Mesodermal cell (in vitro differentiated cells): Measurements from ENCODE around the gene ZFR.
A peak's percentile ranks its signal among the peaks of the same experiment; 100 is the strongest.
"Not testable (repeated sequence)": the region's sequence is repeated elsewhere in the genome, so short reads cannot be mapped to it uniquely, and the experiment has no call there.

ENCODE experiments used
- H3K27ac ChIP-seq: 2 replicates; pipeline ENCODE4 v1.7.0; 2013; ENCODE audit warnings: mild to moderate bottlenecking, low read depth, low read length, moderate library complexity; ENCODE audit not compliant: severe bottlenecking
- H3K36me3 ChIP-seq: 2 replicates; pipeline ENCODE4 v1.7.1; 2013; ENCODE audit warnings: mild to moderate bottlenecking, low read length, moderate library complexity; ENCODE audit not compliant: control insufficient read depth, insufficient read depth
- H3K4me1 ChIP-seq: one replicate; pipeline ENCODE4 v1.7.1; 2013; ENCODE audit warnings: mild to moderate bottlenecking, low read length; ENCODE audit not compliant: insufficient read depth, control insufficient read depth, poor library complexity, severe bottlenecking
- H3K4me3 ChIP-seq: 2 replicates; pipeline ENCODE4 v1.7.0; 2013; ENCODE audit warnings: low read length, control low read depth, mild to moderate bottlenecking; ENCODE audit not compliant: insufficient read depth, poor library complexity, severe bottlenecking; ENCODE audit errors: extremely low read depth
- H3K9me3 ChIP-seq: 2 replicates; pipeline ENCODE4 v1.7.1; 2013; ENCODE audit warnings: mild to moderate bottlenecking, low read length, moderate library complexity; ENCODE audit not compliant: control insufficient read depth
- WGBS, 2 experiments: methylation state at CpG; one replicate each; pipeline ENCODE4 v1.1.5; 2013; ENCODE audit warnings: missing lambda C conversion rate in 2 of 2; ENCODE audit not compliant: insufficient coverage in 2 of 2; 5-methylcytosine and 5-hydroxymethylcytosine counted together

Gene ZFR

GRCh38 chr5:32321787-32322186 is 122.8 kb downstream of the ZFR start:
- not testable (repeated sequence) for H3K36me3 ChIP-seq, H3K27ac ChIP-seq, H3K4me1 ChIP-seq, H3K4me3 ChIP-seq, H3K9me3 ChIP-seq
- 92% methylated on average over 2 of the region's 2 CpGs; no CpG with 5 or more reads in 1 of the 2 experiments for WGBS, 2 experiments

DNA sequence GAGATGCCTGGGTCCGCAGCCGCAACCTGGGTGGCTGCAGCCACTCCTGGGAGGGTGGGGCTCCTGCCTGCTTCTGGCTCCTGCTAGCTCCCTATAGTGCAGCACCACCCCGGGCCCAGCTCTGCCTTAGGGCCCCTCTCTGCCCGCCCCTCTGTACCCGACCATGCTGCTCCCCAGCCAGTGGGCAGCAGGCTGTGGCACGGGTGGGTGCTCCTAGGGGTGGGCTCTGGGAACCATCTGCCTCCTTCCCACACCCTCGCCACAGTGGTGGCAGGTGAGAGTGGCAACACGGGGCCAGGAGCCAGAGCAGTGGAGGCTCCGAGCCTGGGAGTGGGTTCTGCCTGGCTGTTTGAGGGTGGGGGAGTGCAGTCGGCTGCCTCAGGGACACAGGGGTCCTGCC is 124.0 kb downstream of the ZFR start:
- H3K9me3 ChIP-seq, result no peaks in the 10 kb centered on the region
- H3K36me3 ChIP-seq, result no peaks in the 10 kb centered on the region
- no peaks in the 10 kb centered on the region for H3K4me1 ChIP-seq
- H3K27ac ChIP-seq, result no peak overlapping the region
- no peak overlapping the region for H3K4me3 ChIP-seq
- 91 to 100% methylated on average over 2 to 5 of the region's 10 CpGs for WGBS, 2 experiments

DNA sequence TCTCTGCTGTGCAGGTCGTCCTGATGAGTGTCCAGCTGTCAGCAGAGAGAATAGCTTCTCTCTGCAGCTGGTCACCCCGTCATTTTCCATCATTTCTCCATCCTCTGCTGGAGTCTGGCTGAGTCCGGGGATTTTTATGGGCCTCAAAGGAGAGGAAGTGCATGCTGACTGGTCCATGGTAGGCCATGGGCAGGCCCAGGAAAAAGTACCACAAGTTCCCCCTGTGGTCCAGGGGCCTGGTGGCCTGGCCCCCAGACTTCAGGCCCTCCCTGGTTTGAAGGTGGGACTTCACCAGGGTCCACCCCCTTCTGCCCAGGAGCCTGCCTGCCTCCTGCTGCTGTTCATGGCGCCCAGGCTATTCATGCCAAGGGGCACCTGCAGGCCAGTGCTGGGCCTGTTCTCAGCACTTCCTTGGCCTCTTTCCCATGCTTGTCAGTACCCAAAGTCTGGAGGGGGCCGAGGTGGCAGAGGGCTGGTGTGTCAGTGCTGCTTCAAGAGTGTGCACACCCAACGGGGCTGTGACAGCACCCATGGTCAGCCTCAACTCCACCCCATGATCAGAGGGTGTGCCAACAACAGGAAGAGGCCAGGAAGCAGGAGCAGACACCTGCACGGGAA is 124.5 kb downstream of the ZFR start:
- Histone ChIP-seq H3K4me3 (no peak overlapping the region), H3K9me3 (no peaks in the 10 kb centered on the region), H3K4me1 (no peaks in the 10 kb centered on the region), H3K36me3 (no peaks in the 10 kb centered on the region), H3K27ac (no peak overlapping the region)
- WGBS, 2 experiments, result 87 to 95% methylated on average over 5 to 6 of the region's 7 CpGs

GRCh38 chr5:32319392-32319791 is 125.1 kb downstream of the ZFR start:
- H3K4me1 ChIP-seq, result no peaks in the 10 kb centered on the region
- 68 to 84% methylated on average over 6 of the region's 7 CpGs for WGBS, 2 experiments
- H3K27ac ChIP-seq, result no peak overlapping the region
- H3K36me3 ChIP-seq, result no peaks in the 10 kb centered on the region
- no peaks in the 10 kb centered on the region for H3K9me3 ChIP-seq
- H3K4me3 ChIP-seq, result no peak overlapping the region

DNA sequence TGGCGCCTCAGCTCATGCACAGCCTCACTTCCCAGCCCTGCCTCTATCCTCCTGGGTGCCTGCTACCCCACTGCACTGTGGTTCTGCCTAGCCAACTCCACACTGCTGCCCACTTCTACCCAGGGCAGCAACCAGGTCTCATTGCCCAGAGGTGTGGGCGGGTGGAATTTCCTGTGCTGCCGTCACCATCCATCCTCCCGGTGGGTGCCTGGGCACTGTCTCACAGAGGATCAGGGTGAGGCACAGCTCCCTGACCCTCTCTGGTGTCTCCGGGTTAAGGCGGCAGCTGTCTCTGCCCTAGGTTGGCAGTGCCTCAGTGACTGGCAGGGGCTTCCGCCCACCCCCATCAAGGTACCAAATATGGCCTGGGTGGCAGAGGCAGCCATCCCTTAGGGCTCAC is 127.5 kb downstream of the ZFR start:
- Histone ChIP-seq H3K27ac (no peak overlapping the region), H3K36me3 (no peaks in the 10 kb centered on the region), H3K4me1 (no peaks in the 10 kb centered on the region), H3K4me3 (no peak overlapping the region), H3K9me3 (no peaks in the 10 kb centered on the region)
- WGBS, 2 experiments, result 94 to 96% methylated on average over 6 to 7 of the region's 7 CpGs

DNA sequence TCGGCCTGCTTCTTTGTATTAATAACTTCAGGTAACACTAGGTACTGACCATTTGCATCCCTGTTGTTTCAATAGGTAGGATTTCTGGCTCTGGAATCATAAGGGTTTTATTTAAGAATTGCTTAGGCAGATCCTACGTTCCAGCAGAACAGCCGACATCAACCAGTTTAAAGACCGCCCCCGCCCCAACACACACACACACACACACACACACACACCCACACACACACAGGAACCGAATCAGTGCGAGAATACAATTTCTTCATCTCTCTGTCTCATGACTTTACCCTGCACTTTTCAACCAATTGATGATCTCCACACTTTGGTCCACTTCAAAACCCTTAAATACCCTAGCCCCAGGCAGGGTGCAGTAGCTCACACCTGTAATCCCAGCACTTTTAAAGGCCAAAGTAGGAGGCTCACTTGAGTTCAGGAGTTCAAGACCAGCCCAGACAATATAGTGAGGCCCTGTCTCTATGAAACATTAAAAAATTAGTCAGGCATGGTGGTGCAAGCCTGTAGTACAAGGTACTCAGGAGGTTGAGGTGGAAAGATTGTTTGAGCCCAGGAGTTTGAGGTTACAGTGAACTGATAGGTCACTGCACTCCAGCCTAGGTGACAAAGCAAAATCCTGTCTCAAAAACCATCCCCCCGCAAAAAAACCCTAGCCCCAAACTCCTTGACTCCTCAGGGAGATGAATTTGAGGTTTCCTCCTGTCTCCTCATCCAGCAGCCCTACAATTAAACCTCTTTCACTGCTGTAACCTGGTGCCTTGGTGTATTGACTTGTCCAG is 129.1 kb downstream of the ZFR start:
- Histone ChIP-seq H3K4me3 (no peak overlapping the region), H3K36me3 (peaks cover 3% of the 10 kb centered on the region), H3K9me3 (no peaks in the 10 kb centered on the region), H3K27ac (no peak overlapping the region), H3K4me1 (no peaks in the 10 kb centered on the region)
- 76 to 85% methylated on average over 5 to 8 of the region's 8 CpGs for WGBS, 2 experiments

DNA sequence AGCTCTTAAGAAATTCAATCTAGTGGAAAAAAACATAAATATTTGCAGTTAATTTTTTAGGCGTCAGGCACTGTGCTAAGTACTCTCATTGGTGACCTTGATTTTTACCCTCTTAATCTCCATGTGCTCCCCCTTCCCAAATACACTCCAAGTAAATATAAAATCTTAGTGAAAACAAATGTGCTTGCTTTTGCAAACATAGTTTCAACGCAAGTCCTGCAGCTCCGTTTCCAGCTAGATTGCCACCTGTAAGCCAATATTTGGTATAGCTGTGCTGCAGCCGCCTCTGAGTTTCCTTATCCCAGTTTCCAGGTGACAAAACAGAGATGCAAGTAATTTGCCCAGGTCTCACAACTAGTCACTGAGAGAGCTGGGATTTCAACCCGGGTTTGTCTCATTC is 129.9 kb downstream of the ZFR start:
- 97 to 100% methylated on average over 2 to 3 of the region's 5 CpGs for WGBS, 2 experiments
- Histone ChIP-seq H3K4me3 (no peak overlapping the region), H3K27ac (no peak overlapping the region), H3K4me1 (no peaks in the 10 kb centered on the region), H3K36me3 (peaks cover 8% of the 10 kb centered on the region), H3K9me3 (no peaks in the 10 kb centered on the region)

GRCh38 chr5:32314152-32314488 is 130.4 kb downstream of the ZFR start:
- not testable (repeated sequence) for H3K4me1 ChIP-seq, H3K27ac ChIP-seq, H3K9me3 ChIP-seq, H3K36me3 ChIP-seq, H3K4me3 ChIP-seq
- WGBS, 2 experiments, result 93 to 95% methylated on average over 8 to 9 of the region's 10 CpGs

DNA sequence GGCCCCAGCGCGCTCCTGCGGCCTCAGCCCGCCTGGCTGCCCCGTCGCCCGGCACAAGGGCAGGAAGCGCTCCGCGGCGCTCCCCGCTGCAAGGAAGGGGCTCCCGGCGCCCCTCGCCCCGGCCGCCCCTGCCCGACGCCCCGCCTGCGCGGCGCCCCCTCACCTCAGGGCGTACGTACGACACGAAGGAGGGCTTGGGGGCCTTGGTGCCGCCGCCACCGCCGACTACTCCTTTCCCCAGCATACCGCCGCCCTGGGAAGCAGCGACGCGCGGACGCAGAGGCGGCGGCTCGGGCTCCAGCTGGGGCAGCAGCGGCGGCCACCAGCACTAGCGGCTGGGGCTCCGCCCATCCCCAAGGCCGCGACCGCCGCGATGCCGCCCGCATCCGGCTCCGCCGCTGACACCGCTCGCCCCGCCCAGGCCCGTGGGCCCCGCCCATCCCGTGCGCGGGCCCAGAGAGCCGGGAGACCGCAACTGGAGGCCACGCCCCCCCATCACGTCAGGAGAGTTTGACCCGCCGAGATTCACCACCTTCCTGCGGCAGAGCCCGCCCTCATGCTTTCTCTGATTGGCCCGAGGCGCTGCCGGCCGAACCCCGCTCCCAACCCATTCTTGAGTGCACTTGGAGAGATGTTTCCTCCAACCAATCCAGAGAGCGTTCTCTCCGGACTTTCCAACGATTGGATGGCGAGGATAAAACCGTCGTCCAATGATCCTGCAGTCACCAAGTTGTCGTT is 131.8 kb downstream of the ZFR start, which contains the start of gene MTMR12:
Gene MTMR12 (minus strand): TSS at position 345 of the 738 bp plus-strand sequence. CDS start 101 bp downstream, at position 244.
- H3K27ac ChIP-seq, result peak within 1 kb of the TSS; percentile 77
- peaks cover 8% of the 10 kb centered on the region for H3K36me3 ChIP-seq
- WGBS, 2 experiments, result 0% methylated on average over 62 to 78 of the region's 83 CpGs
- no peaks in the 10 kb centered on the region for H3K4me1 ChIP-seq
- H3K4me3 ChIP-seq, result peak within 1 kb of the TSS; percentile 78
- no peaks in the 10 kb centered on the region for H3K9me3 ChIP-seq

GRCh38 chr5:32312197-32312594 is 132.3 kb downstream of the ZFR start:
- peak overlapping the region; percentile 78 for H3K4me3 ChIP-seq
- H3K9me3 ChIP-seq, result no peaks in the 10 kb centered on the region
- H3K27ac ChIP-seq, result peak overlapping the region; percentile 77
- 0 to 1% methylated on average over 20 to 29 of the region's 34 CpGs for WGBS, 2 experiments
- H3K4me1 ChIP-seq, result no peaks in the 10 kb centered on the region
- H3K36me3 ChIP-seq, result peaks cover 8% of the 10 kb centered on the region
